Liver (tissue), 3 donors: ENCODE results near the gene LRRC30.
"Not testable (repeated sequence)": the region's sequence is repeated elsewhere in the genome, so short reads cannot be mapped to it uniquely, and the experiment has no call there.

Experiments used
- ATF3 ChIP-seq: IDR thresholded peaks from 2 replicates; pipeline ENCODE4 v1.6.1; 2016; ENCODE audit warnings: antibody characterized with exemption
- CTCF ChIP-seq: fragments of 150-350 bp; IDR thresholded peaks from 2 replicates; pipeline ENCODE4 v1.5.1; 2017; ENCODE audit warnings: improper control_type of control experiment, low read depth, low read length; ENCODE audit not compliant: missing input control
- FOXA1 ChIP-seq: IDR thresholded peaks from 2 replicates; pipeline ENCODE4 v1.6.1; 2016; ENCODE audit warnings: antibody characterized with exemption
- JUND ChIP-seq, 2 donors: IDR thresholded peaks; 2 replicates each; pipeline ENCODE4 v1.6.1; 2016; ENCODE audit warnings: antibody characterized with exemption in 2 of 2
- MAX ChIP-seq: IDR thresholded peaks from 2 replicates; pipeline ENCODE4 v1.6.1; 2016; ENCODE audit warnings: antibody characterized with exemption
- NR2F2 ChIP-seq: IDR thresholded peaks from 2 replicates; pipeline ENCODE4 v1.6.1; 2016; ENCODE audit warnings: antibody characterized with exemption
- RAD21 ChIP-seq, 2 donors: IDR thresholded peaks; 2 replicates each; pipeline ENCODE4 v1.6.1; 2016; ENCODE audit warnings: antibody characterized with exemption in 2 of 2, mild to moderate bottlenecking in 2 of 2
- REST ChIP-seq: IDR thresholded peaks from 2 replicates; pipeline ENCODE4 v1.6.1; 2016; ENCODE audit warnings: antibody characterized with exemption, mild to moderate bottlenecking
- RXRA ChIP-seq, 2 donors: IDR thresholded peaks; 2 replicates each; pipeline ENCODE4 v1.6.1; 2017 to 2018; ENCODE audit warnings: antibody characterized with exemption in 2 of 2, mild to moderate bottlenecking in 1 of 2
- YY1 ChIP-seq: IDR thresholded peaks from 2 replicates; pipeline ENCODE4 v1.6.1; 2016; ENCODE audit warnings: antibody characterized with exemption, mild to moderate bottlenecking
- donor health status: healthy.
- donor health status: healthy.

GRCh38 chr18:7203601-7204000 lies 27.3 kb upstream of the LRRC30 start:
- TF ChIP-seq CTCF; FOXA1; REST; YY1; RAD21 (IDR thresholded peaks at IDR 0.05); ATF3; JUND (IDR thresholded peaks at IDR 0.05); MAX; RXRA (IDR thresholded peaks at IDR 0.05); NR2F2: not testable (repeated sequence)
